Myocyte (in vitro differentiated cells): ENCODE data around the gene PCOLCE2. TPM values are rescaled to one million over a fixed set of nuclear protein-coding genes. Genes with fewer than 3 reads are reported as not detected.
A peak's percentile ranks its signal among the peaks of the same experiment; 100 is the strongest.
"Not testable (repeated sequence)": the region's sequence is repeated elsewhere in the genome, so short reads cannot be mapped to it uniquely, and the experiment has no call there.

Source experiments
- DNase-seq: peaks from one replicate; pipeline ENCODE4 v3.0.0-alpha.2; 2012; ENCODE audit warnings: low read depth
- total RNA-seq: library from RNA; depleted of rRNA; stranded (reverse); fragments of >200 nt; gene quantifications from 2 replicates; pipeline ENCODE4 v1.2.3, GENCODE V29; 2014

PCOLCE2 gene
- total RNA-seq, 1 donor from 2014 or later = 0.21 TPM

DNA sequence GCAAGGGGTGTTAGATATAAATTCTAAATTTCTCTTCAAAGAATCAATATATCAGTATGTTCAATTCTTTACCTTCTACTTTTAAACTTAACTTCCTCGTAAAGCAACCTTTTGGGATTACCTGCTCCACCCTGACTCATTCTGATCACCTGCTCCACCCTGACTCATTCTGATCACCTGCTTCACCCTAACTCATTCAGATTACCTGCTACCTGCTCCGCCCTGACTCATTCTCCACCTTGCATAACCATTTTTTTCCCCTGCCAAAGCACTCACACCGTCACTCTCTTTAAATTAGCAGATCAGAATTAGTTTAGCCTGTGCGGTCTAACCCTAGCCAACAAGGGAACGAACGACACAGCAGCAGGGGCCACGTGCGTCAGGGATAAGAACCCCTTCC is 20.5 kb downstream of the PCOLCE2 start:
- DNase-seq = not testable (repeated sequence)

DNA sequence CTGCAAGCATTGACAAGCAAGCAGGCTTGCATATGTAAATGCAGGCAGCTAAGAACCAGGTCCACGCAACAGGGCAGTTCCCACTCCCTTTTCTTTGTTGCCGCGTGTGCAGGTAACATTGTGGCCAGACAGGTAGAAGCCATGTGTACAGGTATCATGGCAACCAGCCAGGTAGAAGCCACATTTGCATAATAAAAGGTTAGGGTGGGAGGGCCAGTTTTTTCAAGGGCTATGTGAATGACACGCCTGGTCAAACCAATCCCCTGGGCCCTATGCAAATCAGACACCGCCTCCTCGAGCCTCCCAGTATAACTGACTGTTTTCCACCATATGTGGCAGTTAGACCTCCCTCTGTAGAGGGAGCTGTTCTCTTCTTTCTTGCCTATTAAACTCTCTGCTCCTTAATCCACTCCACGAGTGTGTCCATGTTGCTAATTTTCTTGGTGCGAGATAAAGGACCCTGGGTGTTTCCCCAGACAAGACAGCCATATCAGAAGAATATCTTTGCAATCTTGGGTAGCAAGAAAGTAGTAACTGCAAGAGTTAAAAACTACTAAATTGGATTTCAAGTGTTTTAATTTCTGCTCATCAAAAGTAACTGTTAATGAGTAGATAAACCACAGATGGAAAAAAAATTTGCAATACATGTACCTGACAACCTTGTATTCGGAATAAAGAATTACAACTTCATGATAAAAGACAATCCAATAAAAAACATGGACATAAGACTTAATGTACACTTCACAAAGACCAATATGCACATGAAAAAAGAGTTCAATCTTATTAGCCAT is 21.8 kb downstream of the PCOLCE2 start:
- DNase-seq = no peak

DNA sequence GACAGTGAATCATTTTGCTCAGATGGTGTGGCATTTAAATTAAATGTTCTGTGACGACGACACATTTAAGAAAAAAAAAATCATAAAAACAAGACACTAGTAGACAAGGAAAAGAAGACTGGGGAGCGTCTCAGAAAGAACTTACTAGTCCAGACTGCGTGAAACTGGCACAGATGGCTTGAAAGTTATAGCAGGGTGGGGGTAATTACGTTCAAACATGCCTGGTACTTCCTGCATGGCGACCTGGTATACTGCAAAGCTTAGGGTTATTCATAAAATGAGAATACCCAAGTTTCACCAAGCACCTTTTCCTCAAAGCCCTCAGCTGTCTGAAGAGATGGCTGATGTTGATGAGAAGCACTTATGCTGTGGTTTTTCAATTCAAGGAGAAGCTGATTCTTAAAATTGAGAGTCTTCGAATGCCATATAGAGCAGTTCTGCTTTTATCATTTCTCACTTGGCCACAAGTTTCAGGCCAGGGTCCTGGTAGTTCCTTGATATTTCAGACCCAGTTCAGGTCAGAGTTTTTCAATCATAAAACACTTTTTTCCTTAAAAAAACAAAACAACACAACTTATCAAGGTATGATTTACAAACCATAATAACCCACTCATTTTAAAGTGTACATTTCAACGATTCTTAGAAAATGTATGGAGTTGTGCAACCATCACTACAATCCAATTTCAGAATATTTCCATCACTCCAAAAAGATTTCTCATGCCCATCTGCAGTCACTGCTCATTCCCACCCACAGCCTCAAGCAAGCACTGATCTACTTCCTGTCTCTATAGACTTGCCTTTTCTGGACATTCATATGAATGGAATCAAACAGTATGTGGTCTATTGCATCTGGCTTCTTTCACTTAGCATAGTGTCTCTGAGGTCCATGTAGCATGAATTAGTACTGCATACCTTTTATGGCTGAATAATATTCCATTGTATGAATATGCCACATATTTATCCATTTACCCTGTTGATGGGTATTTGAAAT is 24.7 kb downstream of the PCOLCE2 start:
- DNase-seq = no peak

DNA sequence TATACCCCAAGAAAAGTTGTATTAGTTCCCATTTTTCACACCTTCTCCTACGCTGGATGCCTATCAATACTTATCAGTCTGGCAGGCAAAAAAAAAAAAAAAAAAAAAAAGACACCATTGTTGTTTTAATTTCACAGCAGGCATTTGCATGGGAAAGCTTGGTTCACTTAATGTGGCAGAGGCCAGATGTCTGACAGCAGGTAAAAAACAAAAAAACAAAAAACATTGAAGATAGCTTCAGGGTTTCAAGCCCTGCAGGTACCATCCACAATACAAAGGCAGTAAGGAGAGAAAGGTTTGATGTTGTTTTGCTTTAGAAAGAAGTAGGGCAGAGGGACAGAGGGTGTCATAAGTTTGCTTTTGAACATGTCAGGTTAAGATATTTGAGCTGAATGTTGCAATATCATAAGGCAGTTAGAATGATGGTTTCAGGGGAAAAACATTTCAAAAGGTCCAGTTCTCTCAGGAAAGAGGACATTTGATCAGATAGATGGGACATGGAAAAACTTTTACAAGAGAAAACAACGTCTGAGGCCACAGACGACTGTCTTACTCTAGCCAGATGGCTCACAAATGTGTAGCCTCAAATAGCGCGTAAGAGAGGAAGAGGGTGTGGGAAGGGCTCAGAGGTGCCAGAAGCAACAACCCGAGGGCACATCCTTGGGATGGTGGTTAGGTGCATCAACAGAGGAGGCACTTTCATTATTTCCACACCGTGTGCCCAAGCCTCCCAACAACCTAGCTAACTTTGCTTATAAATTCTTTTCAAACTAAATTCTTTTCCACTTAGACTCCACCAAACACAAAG is 25.7 kb downstream of the PCOLCE2 start:
- DNase-seq = peak; percentile 9

DNA sequence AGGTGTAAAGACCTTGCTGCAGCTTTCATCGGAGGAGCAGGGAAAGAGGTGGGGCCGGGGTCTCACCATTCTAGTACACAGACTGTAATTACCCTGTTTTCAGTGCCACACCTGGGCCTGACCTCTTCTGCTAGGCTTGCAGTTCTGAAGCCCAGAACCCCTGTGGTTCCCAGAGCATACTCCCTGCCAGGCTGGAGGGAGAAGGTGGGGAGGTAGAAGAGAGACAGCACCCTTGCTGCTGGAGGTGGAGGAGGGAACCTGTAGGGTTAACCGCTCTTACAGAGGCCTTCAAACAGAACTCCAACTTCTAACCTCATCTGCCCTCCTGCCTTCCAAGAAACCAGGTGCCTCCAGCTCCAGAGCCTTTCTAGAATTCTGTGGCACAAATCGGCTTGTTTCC is 27.0 kb downstream of the PCOLCE2 start:
- no peak for DNase-seq

DNA sequence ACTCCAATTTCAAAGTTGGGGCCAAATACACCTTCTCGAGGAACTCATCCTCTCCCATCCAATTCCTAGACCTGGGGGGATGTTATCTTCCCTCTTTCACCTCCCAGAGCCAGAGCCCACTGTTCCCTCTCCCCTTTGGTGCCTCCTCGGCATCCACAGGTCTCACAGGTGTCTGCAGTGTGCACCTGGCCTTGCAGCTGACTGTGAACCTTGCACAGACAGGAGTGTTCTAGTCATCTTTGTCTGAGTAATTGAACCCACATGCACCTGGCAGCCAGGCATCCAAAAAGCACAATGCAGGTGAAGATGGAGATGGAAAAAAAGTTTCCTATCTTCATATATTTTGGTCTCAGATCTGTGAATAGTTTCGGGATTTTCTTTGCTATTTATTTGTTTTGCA is 30.8 kb downstream of the PCOLCE2 start:
- no peak for DNase-seq

DNA sequence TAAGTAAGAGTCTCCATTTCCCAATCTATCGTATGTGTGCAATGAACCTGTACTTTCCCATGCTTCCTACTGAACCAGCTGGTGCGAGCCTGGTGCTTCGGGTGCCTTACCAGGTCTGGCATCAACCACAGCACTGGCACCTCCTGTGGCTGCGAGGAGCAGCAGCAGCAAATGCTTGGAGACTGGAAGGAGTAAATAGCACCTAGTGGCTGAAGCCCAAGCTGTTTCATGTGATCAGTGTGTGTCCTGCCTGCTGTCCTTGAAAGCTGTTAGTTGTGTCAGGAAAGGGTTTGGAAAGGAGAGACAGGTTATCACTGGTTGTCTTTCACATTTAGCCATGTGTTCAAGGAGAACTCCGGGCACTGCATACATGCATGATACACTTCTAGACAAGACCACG is 31.8 kb downstream of the PCOLCE2 start:
- peak; percentile 44 for DNase-seq

DNA sequence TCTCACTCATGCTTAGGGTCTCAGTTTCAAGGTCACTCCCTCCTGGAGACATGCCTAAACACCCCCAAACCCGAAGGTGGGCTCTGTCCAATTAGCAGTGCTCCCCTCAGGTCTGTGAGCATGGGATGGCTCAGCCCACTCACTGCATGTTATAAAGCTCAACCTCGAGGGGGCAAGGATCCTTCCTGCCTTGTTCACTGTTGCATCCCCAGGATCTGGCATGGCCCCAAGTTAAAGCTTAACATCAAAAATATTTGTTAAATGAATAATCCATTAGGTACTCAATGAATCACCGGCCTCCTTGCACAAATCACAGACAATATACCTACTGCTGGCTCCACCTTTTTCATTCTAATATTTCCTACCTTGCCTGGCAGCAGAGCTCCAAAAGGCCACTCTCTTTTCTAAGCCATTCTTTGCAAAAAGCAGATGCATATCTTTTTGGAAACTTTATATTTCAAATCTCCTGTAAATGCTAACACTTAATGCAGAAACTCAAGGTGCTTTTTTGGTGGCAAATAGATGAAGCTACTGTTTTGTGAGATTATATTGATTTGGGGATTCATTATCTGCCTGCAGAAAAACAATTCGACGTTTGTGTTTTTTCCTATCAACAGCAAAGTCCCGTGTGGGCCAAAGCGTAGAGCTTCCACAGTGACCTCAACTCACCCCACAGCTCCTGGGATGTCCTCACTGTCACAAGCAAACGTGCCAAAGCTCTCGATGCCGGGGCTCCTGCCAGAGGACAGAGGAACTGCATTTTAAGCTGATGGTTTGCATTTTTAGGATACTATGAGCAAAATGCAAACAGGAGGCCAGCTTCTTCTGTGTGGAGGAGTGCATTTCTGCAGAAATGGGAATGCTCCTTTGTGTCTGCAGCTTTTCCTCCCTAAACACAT is 35.4 kb downstream of the PCOLCE2 start:
- DNase-seq = no peak

DNA sequence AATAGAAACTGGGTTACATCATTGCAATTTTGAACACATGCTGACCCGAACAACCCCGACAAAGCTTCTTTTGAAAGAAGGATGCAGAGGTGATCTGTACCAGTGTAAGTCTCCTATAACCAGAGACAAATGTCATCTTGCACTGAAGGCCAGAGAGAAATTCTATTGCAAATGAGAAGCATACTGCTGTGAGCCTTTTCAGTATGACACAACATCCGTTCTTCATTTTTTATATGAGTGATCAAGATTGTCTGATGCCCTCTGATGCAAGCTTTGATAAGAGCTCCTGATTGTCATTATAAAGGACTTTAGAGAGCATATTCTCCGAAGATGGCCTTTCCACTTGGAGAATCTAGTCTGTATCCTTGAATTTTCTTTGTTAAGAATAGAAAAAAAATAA is 36.9 kb downstream of the PCOLCE2 start:
- no peak for DNase-seq

DNA sequence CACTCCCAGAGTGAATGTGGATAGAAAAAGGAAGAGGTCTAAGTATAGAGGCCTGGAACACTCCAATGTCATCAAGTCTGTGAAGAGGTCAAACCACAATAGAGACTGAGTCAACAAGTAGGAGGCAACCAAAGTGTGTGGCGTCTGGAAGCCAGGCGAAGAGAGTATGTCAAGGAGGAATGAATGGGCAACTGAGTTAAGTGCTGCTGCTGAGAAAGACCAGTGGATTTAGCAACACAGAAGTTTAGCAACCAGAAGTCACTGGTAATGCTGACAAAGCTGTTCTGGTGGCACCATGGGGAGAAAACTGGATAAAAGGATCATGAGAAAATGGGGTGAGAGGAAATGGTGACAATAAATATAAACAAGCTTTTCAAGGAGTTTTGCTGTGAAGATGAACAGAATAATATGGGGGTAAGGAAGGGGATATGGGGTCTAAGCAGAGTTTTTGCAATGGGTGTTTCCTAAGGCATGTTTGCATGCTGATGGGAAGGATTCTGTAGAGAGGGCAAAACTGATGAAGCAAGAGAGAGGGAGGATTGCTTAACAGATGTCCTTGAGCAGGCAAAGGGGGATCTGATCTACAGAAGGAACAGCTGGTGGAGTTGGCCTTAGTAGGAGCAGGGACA is 38.4 kb downstream of the PCOLCE2 start:
- peak; percentile 82 for DNase-seq

DNA sequence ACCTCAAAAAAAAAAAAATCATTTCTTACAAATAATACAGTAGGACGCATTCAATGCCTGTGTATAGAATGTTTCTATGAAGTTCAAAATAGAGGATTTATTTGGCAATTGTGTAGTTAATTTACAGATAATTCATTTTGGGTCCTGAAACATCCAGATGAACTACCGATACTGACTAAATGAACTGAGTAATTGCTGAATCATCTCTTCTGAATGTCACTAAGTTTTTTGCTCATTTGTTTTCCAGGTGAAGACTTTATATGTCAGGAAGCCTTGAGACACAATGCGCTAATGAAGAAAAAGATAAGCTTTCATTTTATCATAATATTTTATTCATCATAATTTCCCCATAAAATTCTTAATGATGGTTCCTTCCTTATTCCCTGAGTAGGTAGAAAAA is 39.7 kb downstream of the PCOLCE2 start:
- no peak for DNase-seq

DNA sequence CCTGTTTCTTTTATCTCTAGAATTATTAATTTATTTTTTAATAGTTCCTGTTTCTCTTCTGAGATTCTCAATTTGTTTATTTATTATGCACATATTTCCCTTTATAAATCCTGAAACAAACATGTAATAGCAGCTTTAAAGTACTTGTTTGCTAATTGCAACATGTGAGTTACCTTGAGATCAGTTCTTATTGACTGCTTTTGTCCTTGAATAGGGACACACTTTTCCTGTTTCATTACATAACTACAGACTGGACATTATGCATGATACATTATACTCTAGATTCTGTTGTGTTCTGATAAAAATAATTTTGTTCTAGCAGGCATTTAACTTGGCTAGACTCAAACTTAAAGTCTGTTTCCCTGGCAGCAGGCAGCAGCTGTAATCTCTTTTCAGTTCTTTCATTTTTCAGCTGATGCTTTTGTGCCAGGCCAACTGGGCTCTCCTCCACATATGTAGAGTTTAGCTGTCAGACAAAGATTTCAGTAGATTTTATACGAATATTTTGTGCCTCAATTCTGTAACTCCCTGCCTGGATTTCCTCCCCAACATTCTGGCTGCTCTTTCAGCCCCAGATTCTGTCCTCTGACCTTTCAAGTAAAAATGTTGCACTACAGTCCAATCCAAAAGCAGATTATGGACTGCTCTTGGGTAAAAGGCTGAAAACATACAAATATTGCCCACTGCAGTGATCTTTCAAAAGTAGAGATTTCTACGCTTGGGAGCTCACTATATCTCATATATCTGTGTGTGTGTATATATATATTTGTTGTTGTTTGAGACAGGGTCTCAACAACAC is 41.9 kb downstream of the PCOLCE2 start:
- no peak for DNase-seq

DNA sequence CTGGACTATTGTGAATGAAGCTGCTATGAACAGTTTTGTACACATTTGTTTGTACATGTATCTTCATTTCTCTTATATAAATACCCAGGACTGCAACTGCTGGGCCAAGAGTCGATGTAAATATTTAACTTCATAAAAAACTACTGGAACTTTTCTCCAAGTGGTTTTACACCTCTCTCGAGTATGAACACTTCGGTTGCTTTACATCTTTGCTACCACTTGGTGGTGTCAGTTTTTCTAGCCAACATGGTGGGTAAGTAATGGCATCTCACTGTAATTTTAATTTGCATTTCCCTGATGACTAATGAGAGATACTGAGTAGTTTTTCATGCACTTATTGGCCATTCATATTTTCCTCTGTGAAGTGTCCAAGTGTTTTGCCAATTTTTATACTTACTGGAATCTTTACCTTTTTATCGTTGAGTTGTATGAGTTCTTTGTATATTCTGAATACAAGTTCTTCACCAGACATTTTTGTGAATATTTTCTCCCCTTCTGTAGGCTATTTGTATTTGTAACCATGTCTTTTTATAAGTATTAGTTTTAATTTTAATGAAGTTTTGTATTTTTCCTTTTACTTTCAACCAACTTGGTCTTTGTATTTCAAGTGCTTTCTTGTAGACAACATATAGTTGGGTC is 44.4 kb downstream of the PCOLCE2 start:
- peak; percentile 20 for DNase-seq

DNA sequence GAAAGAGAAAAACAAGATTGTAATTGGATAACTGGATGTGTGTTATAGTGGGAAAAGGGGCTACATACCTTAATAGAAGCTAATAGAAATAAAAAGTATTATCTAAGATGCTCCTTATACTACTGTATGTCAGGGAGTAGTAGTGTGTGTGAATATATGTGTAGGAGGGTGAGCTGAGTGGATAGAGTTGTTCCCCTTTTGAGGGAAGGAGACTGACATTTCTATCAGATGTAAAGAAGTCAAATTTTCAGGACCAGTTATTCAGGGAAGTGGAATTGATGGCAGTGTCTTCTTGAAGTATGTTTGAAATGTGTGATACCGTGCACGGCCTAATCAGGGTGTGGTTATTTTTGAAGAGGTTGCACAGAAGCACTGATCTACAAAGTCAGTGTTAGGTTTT is 49.1 kb downstream of the PCOLCE2 start:
- DNase-seq = no peak

DNA sequence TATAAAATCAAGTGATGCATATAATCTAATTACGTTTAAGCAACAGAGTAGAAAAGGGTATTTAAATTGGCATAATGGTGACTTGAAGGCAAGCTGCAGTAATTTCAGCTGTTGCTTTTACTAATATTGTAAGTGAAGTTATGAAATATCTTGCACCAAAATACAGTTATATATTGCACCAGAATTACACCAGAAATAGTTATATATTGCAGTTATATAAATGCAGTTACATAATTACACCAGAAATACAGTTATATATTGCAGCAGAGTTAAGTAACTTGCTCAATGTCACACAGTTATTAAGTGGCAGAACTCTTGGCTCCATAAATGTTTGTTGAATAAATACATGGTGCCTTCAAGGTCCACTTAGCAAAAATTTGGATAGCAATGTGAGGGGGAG is 51.4 kb downstream of the PCOLCE2 start:
- DNase-seq = no peak

DNA sequence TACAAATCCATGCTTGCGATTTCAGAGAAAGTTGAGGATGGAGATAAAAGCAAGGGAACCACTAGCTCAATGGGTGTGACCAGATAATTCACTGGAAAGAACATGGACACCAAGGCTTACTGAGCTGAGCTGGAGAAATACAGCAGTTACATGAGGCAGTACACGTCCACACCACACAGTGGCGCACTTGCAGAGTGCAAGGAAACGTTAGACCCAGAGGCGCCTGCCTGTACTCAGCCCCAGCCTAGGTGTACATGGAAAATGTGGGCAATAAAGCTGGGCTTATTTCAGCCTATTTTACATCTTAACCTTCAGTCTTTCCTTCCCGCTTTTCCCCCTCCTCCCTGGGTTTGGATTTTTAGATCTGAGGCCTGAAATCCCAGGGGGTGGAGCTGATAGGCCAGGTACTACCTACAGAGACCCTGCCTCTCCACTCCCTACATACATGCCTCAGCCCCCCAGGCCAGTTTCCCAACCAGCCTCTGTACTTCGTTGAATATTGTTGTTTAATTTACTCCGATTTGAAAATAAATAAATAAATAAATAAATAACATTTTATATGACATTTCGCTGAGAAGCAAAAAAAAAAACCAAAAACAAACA is 60.1 kb downstream of the PCOLCE2 start:
- DNase-seq = peak; percentile 78

DNA sequence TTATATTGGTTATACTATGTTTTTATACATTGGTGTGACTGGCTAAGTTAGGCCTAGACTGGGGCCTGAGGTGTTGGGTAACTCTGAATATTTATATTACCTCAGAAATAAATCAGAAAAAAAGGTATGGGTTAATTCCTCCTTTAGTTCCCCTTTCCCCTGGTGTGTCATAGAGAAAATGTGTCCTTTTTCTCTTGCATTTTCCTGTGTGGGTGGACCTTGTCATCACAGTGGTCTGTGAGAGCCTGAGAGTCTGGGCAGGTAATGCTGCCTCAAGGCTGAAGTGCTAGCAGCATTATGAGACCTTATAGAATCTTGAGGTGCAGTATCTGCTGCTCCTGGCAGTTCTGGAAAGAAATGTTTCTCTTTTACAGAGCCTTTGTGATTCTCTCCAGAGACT is 69.7 kb downstream of the PCOLCE2 start:
- DNase-seq = no peak

DNA sequence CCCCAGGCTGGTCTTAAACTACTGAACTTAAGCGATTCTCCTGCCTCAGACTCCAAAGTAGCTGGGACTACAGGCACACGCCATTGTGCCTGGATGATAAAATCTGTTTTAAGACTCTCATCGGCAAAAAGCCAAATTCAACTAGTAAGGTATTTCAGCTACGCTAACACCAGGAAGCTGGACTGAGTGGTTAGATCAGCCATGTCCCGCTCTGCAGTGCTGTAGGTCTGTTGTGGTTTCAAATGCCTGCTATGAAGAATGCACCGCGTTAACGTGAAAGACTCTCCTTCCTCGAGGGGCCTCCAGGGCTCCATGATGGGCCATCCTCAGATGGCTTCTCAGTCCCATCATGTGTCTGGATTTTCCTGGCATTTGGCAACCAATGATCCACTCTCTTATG is 70.2 kb downstream of the PCOLCE2 start:
- DNase-seq = no peak
